WTC11 (cell line): ENCODE data around the gene LYPD6B.

Source experiments
- CTCF ChIP-seq: fragments of 200-600 bp; IDR thresholded peaks from 2 replicates; pipeline ENCODE4 v1.8.0; 2022; ENCODE audit warnings: antibody characterized with exemption
- ELF4 ChIP-seq: sonication (generic); formaldehyde crosslinking; IDR thresholded peaks from 2 replicates; pipeline ENCODE4 v1.8.1; 2022; ENCODE audit warnings: low read depth, mild to moderate bottlenecking, moderate library complexity, missing genetic modification reagents
- ETV6 ChIP-seq: sonication (generic); formaldehyde crosslinking; IDR thresholded peaks from 2 replicates; pipeline ENCODE4 v1.8.1; 2022; ENCODE audit warnings: mild to moderate bottlenecking, missing genetic modification reagents
- FOXP1 ChIP-seq: sonication (generic); formaldehyde crosslinking; IDR thresholded peaks from 2 replicates; pipeline ENCODE4 v1.8.0; 2022; ENCODE audit warnings: missing genetic modification reagents, mild to moderate bottlenecking, moderate library complexity, borderline replicate concordance
- JUN ChIP-seq: sonication (generic); formaldehyde crosslinking; IDR thresholded peaks from 2 replicates; pipeline ENCODE4 v1.8.0; 2023; ENCODE audit warnings: mild to moderate bottlenecking, missing genetic modification reagents
- STAT6 ChIP-seq: sonication (generic); formaldehyde crosslinking; conservative IDR thresholded peaks from 2 replicates; pipeline ENCODE4 v1.8.1; 2023; ENCODE audit warnings: mild to moderate bottlenecking, low read depth, missing genetic modification reagents, moderate library complexity

GRCh38 chr2:149155988-149156387, 117.5 kb downstream of the LYPD6B start:
- TF ChIP-seq ELF4 (CRISPR knock-in tag): no peak
- no peak for TF ChIP-seq ETV6 (CRISPR knock-in tag)
- no peak for TF ChIP-seq STAT6 (CRISPR knock-in tag)
- no peak for TF ChIP-seq JUN
- no peak for TF ChIP-seq FOXP1 (CRISPR knock-in tag)
- no peak for TF ChIP-seq CTCF
